Measurements from ENCODE around the gene PRC1. TPM values are rescaled to one million over a fixed set of nuclear protein-coding genes. Genes with fewer than 3 reads are reported as not detected.

Gene PRC1
- total and polyA plus RNA-seq, 2 experiments from 2014 or later = 64.1 to 74.5 TPM

DNA sequence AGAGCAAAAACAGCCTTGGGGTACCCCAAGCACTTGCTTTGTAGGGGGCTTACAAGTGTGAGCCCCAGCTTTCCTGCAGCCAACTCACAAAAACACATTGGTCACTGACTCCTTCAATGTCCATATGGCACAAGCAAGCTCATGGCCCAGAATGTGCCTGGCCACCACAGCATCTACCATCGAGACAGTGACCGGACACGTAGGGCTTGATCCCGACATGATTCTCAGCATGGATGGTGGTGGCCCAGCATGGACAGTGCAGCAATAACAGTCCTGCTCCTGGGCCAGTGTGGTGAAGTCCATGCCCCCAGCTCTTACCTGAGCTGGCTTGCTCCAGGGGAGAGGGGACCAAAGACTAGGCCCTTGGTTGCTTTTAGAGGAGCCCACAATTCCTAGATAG lies 53.3 kb downstream of the PRC1 start:
- Histone ChIP-seq H3K9ac (no peak overlapping the region), H3K4me3 (no peak overlapping the region), H4K20me1 (ENCODE audit: insufficient read depth) (no peaks in the 10 kb centered on the region), H3K36me3 (ENCODE audit: low read depth) (peaks cover 54% of the 10 kb centered on the region), H3K9me2 (ENCODE audit: insufficient read depth) (no peaks in the 10 kb centered on the region), H3K79me2 (ENCODE audit: insufficient read depth) (peaks cover 23% of the 10 kb centered on the region), H3K27ac (no peak overlapping the region), H3F3A (ENCODE audit: insufficient read depth) (no peaks in the 10 kb centered on the region), H2AFZ (no peak overlapping the region), H3K9me3 (ENCODE audit: low read depth) (no peaks in the 10 kb centered on the region), H3K4me2 (ENCODE audit: unreplicated experiment) (no peak overlapping the region), H3K27me3 (replicated peaks; ENCODE audit: insufficient read depth) (no peaks in the 10 kb centered on the region), H3K4me1 (ENCODE audit: insufficient read depth) (peaks cover 7% of the 10 kb centered on the region)
- no peak for DNase-seq
- 96 to 100% methylated on average over 4 of the region's 4 CpGs for WGBS, 2 experiments (ENCODE audit: low coverage in 1 of 2, low lambda C conversion rate in 2 of 2, missing lambda C conversion rate in 2 of 2)
- in situ Hi-C loops (cut with MboI) = no loop called here
- TF ChIP-seq EZH2phosphoT487 (IDR thresholded peaks at IDR 0.05; ENCODE audit: insufficient read depth, low read depth) = no peak
- no peak for TF ChIP-seq EZH2 (IDR thresholded peaks at IDR 0.05; ENCODE audit: insufficient read depth, poor library complexity, severe bottlenecking)

DNA sequence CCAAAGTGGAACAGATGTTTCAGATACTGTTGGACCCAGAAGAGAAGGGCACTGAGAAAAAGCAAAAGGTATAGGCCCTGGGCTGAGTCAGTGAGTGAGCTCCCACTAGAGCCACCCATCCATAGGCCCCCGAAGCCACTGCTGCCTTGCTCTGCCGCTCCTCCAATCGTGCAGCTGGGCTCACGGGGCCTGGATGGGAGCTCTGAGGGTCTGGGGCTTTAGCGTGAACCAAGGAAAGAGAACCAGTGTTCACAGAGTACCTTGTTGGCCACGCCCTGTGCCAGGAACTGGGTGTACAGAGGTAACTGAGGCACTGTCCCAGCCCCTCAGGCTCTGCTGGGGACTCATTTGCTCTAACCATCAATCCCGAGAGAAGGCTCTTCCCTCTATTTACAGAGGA lies 54.6 kb downstream of the PRC1 start:
- peaks cover 30% of the 10 kb centered on the region for H3K79me2 ChIP-seq (ENCODE audit: insufficient read depth)
- H3K9me3 ChIP-seq (ENCODE audit: low read depth) = no peaks in the 10 kb centered on the region
- no peak overlapping the region for H3K27ac ChIP-seq
- in situ Hi-C loops (cut with MboI) = no loop called here
- TF ChIP-seq EZH2 (IDR thresholded peaks at IDR 0.05; ENCODE audit: insufficient read depth, poor library complexity, severe bottlenecking) (no peak), EZH2phosphoT487 (IDR thresholded peaks at IDR 0.05; ENCODE audit: insufficient read depth, low read depth) (no peak)
- no peaks in the 10 kb centered on the region for H4K20me1 ChIP-seq (ENCODE audit: insufficient read depth)
- WGBS, 2 experiments (ENCODE audit: low coverage in 1 of 2, low lambda C conversion rate in 2 of 2, missing lambda C conversion rate in 2 of 2) = 92 to 94% methylated on average over 7 of the region's 7 CpGs
- H3K9me2 ChIP-seq (ENCODE audit: insufficient read depth) = no peaks in the 10 kb centered on the region
- H3K4me3 ChIP-seq = no peak overlapping the region
- H3K4me2 ChIP-seq (ENCODE audit: unreplicated experiment) = no peak overlapping the region
- no peaks in the 10 kb centered on the region for H3K27me3 ChIP-seq (replicated peaks; ENCODE audit: insufficient read depth)
- peaks cover 49% of the 10 kb centered on the region for H3K36me3 ChIP-seq (ENCODE audit: low read depth)
- H2AFZ ChIP-seq = no peak overlapping the region
- H3F3A ChIP-seq (ENCODE audit: insufficient read depth) = no peaks in the 10 kb centered on the region
- no peak for DNase-seq
- H3K9ac ChIP-seq = no peak overlapping the region
- peaks cover 8% of the 10 kb centered on the region for H3K4me1 ChIP-seq (ENCODE audit: insufficient read depth)

DNA sequence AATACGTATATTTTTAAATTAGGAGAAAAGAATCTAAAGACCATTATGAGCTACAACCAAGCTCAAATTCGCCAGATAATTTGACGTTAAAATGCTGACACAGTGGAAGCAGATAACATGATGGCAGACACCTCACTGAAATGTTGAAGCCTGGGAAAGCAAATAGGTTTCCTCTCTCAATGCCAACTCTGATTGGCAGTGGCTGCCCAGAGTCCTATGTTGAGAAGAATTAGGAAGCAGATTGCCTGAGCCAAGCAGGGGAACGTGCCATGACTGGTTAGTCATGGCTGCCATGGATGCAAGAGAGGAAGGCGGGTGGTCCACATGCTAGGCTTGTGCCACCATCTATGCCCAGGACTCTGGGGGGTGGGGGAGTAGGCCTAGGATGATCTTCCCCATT lies 56.1 kb downstream of the PRC1 start:
- 95 to 98% methylated on average over 5 of the region's 5 CpGs for WGBS, 2 experiments (ENCODE audit: low coverage in 1 of 2, low lambda C conversion rate in 2 of 2, missing lambda C conversion rate in 2 of 2)

DNA sequence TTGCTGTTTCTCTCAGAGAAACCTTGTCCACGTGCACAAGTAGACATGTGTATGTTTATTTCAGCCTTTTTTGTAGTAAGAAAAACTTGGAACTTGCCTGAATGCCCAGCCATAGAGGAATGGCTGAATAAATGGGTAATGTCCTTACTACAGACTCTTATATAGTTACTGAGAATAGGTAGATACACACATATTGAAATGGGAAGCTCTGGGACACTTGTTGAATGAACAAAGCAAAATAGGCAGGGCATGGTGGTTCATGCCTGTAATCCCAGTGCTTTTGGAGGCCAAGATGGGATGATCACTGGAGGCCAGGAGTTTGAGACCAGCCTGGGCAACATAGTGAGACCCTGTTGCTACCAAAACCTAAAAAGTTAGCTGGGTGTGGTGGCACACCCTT lies 57.5 kb downstream of the PRC1 start:
- no peak overlapping the region for H3K4me2 ChIP-seq (ENCODE audit: unreplicated experiment)
- no peaks in the 10 kb centered on the region for H4K20me1 ChIP-seq (ENCODE audit: insufficient read depth)
- H3F3A ChIP-seq (ENCODE audit: insufficient read depth) = no peaks in the 10 kb centered on the region
- peaks cover 30% of the 10 kb centered on the region for H3K79me2 ChIP-seq (ENCODE audit: insufficient read depth)
- H3K9me3 ChIP-seq (ENCODE audit: low read depth) = no peaks in the 10 kb centered on the region
- H3K4me3 ChIP-seq = peak overlapping the region; percentile 86; the same call in 1 of the 2 replicates
- peak overlapping the region; percentile 93; the same call in 1 of the 2 replicates for H3K9ac ChIP-seq
- in situ Hi-C loops (cut with MboI) = no loop called here
- H3K27ac ChIP-seq = no peak overlapping the region
- peaks cover 8% of the 10 kb centered on the region for H3K4me1 ChIP-seq (ENCODE audit: insufficient read depth)
- WGBS, 2 experiments (ENCODE audit: low coverage in 1 of 2, low lambda C conversion rate in 2 of 2, missing lambda C conversion rate in 2 of 2) = 83 to 85% methylated on average over 1 of the region's 1 CpG
- no peak for TF ChIP-seq EZH2phosphoT487 (IDR thresholded peaks at IDR 0.05; ENCODE audit: insufficient read depth, low read depth)
- no peak for TF ChIP-seq EZH2 (IDR thresholded peaks at IDR 0.05; ENCODE audit: insufficient read depth, poor library complexity, severe bottlenecking)
- no peaks in the 10 kb centered on the region for H3K9me2 ChIP-seq (ENCODE audit: insufficient read depth)
- DNase-seq = no peak
- no peaks in the 10 kb centered on the region for H3K27me3 ChIP-seq (replicated peaks; ENCODE audit: insufficient read depth)
- H3K36me3 ChIP-seq (ENCODE audit: low read depth) = peaks cover 24% of the 10 kb centered on the region; the same call in 1 of the 2 replicates
- H2AFZ ChIP-seq = no peak overlapping the region

More for the DNA sequence above, 56.1 kb downstream of the PRC1 start:
- no peak overlapping the region for H2AFZ ChIP-seq
- no peaks in the 10 kb centered on the region for H3K9me2 ChIP-seq (ENCODE audit: insufficient read depth)
- DNase-seq = no peak
- H4K20me1 ChIP-seq (ENCODE audit: insufficient read depth) = no peaks in the 10 kb centered on the region
- H3K27ac ChIP-seq = no peak overlapping the region
- no peaks in the 10 kb centered on the region for H3F3A ChIP-seq (ENCODE audit: insufficient read depth)
- no peak for TF ChIP-seq EZH2phosphoT487 (IDR thresholded peaks at IDR 0.05; ENCODE audit: insufficient read depth, low read depth)
- no peak for TF ChIP-seq EZH2 (IDR thresholded peaks at IDR 0.05; ENCODE audit: insufficient read depth, poor library complexity, severe bottlenecking)
- no peaks in the 10 kb centered on the region for H3K27me3 ChIP-seq (replicated peaks; ENCODE audit: insufficient read depth)
- H3K9ac ChIP-seq = no peak overlapping the region
- no peak overlapping the region for H3K4me3 ChIP-seq
- peaks cover 30% of the 10 kb centered on the region for H3K79me2 ChIP-seq (ENCODE audit: insufficient read depth)
- peaks cover 8% of the 10 kb centered on the region for H3K4me1 ChIP-seq (ENCODE audit: insufficient read depth)
- in situ Hi-C loops (cut with MboI) = no loop called here
- peaks cover 37% of the 10 kb centered on the region; the same call in 1 of the 2 replicates for H3K36me3 ChIP-seq (ENCODE audit: low read depth)
- no peaks in the 10 kb centered on the region for H3K9me3 ChIP-seq (ENCODE audit: low read depth)
- no peak overlapping the region for H3K4me2 ChIP-seq (ENCODE audit: unreplicated experiment)
